GM21723 (cell line): Measurements from ENCODE around the gene CD300LF.

Source experiments
- ATAC-seq: cut with Tn5 transposase; IDR thresholded peaks from one replicate; pipeline ENCODE4 v1.9.1; 2021; ENCODE audit warnings: mild to moderate bottlenecking, moderate library complexity; ENCODE audit not compliant: unreplicated experiment

The CD300LF gene

DNA sequence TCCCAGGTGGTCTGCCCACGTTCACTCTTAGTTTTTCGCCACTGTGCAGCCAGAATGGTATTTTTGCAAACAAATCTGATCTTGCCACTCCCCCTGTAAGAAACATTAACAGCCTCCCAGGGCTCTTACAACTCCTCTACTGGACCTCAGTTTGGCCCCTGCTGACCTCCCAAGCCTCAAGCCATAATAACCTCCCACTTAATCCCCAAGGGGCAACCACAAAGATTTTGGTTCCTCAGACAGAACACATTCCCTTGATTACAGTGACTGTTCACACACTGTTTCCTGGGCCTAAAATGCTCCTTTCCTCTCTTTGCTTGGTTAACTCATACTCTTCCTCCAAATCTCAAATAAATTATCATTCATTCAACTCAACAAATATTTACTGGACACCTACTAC is 67.7 kb downstream of the CD300LF start:
- ATAC-seq, result no peak

DNA sequence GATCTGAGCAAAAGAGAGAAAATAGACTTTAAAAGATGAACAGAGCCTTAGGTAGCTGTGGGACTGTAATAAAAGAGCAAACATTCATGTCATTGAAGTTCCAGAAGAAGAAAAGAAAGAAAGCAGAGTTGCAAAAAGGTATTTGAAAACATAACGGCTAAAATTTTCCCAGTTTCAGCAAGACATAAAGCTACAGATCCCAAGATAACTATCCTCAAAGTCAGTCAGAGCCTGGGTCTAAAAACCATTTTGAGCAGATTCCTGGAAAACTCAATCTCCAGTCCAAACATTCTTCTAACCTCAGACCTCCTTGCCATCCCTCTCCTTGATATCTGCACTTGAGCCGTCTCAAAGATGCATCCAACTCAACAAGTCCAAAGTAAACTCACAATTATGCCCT is 68.3 kb downstream of the CD300LF start:
- ATAC-seq, result no peak
